Measurements from ENCODE around the gene NCOA1. TPM values are rescaled to one million over a fixed set of nuclear protein-coding genes. Genes with fewer than 3 reads are reported as not detected.

NCOA1 gene
- total RNA-seq, 1 donor from 2014 or later, result 46.9 TPM

DNA sequence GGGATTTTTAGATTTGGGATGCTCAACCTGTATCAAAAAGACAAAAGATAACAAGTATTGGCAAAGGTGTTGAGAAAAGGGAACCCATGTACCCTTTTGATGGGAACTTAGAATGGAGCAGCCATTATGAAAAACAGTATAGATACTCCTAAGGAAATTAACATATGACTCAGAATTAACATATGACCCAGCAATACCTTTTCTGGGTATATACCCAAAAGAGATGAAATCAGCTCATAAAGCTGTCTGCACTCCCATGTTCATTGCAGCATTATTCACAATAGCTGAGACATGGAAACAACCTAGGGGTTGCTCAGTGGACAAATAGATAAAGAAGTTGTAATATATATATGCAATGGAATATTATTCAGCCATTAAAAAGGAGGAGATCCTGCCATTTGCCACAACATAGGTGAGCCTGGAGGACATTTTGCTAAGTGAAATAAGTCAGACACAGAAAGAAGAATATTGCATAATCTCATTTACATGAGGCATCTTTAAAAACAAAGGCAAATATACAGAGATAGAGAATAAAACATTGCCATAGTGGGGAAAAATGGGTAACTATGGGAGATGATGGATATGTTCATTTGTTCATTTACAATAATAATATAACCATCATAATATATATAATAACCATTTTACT, 160.1 kb downstream of the NCOA1 start:
- Histone ChIP-seq H3K27ac (no peak overlapping the region), H3K4me1 (peaks cover 11% of the 10 kb centered on the region), H3K27me3 (no peaks in the 10 kb centered on the region), H3K9me3 (no peaks in the 10 kb centered on the region), H3K36me3 (no peaks in the 10 kb centered on the region), H3K4me3 (no peak overlapping the region)
- no peak for DNase-seq
- intact Hi-C loops (cut with DNase I), result no loop called here
- ATAC-seq, result no peak
- no peak for TF ChIP-seq CTCF (IDR thresholded peaks at IDR 0.05)

- no peaks in the 10 kb centered on the region for H3K27me3 ChIP-seq
- DNase-seq (no peak), ATAC-seq (no peak)
- H3K36me3 ChIP-seq, result no peaks in the 10 kb centered on the region
- H3K4me3 ChIP-seq, result no peak overlapping the region
- intact Hi-C loops (cut with DNase I), result no loop called here
- TF ChIP-seq CTCF (IDR thresholded peaks at IDR 0.05), result no peak
- H3K27ac ChIP-seq, result no peak overlapping the region
- no peaks in the 10 kb centered on the region for H3K9me3 ChIP-seq
- peaks cover 11% of the 10 kb centered on the region for H3K4me1 ChIP-seq
These were observed 160.6 kb downstream of the NCOA1 start for GRCh38 chr2:24651643-24652003.

- Histone ChIP-seq H3K4me1 (peaks cover 11% of the 10 kb centered on the region), H3K4me3 (no peak overlapping the region), H3K27me3 (no peaks in the 10 kb centered on the region), H3K27ac (no peak overlapping the region), H3K36me3 (no peaks in the 10 kb centered on the region), H3K9me3 (no peaks in the 10 kb centered on the region)
- DNase-seq (no peak), ATAC-seq (no peak)
- no peak for TF ChIP-seq CTCF (IDR thresholded peaks at IDR 0.05)
- intact Hi-C loops (cut with DNase I), result no loop called here
These were observed 161.5 kb downstream of the NCOA1 start for GRCh38 chr2:24652265-24653182.

- no peak for DNase-seq
- Histone ChIP-seq H3K4me3 (no peak overlapping the region), H3K36me3 (peaks cover 6% of the 10 kb centered on the region)
These were observed 166.8 kb downstream of the NCOA1 start for GRCh38 chr2:24657818-24658217.

DNA sequence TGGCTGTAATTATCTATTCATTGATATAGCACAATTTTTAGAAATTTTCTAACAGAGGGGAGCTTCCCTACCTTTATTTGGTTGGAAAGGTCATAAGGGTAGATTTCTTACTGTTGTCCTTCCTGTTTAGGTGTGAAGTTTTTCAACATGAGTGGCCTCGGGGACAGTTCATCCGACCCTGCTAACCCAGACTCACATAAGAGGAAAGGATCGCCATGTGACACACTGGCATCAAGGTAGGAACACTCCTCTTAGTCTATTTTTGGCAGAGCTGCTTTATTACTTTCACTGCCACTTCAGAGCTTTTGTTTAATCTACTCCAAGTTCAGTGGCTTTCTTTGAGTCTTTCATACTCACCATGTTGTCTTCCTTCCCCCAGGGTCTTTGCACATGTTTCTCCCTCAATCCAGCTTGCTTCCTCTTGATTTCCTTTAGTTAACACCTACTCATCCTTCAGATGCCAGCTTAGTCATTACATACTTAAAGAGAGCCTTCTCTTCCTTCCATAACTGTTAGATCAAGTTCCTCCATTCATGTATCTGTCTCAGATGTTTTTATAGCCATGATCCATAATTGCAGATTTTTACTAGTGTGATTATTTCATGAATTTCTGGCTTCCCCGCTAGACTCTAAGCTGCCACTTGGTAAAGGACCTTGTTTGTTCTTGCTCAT, 167.6 kb downstream of the NCOA1 start:
- no peak for TF ChIP-seq CTCF (IDR thresholded peaks at IDR 0.05)
- no peaks in the 10 kb centered on the region for H3K27me3 ChIP-seq
- intact Hi-C loops (cut with DNase I), result no loop called here
- peaks cover 6% of the 10 kb centered on the region for H3K4me1 ChIP-seq
- no peak overlapping the region for H3K4me3 ChIP-seq
- H3K9me3 ChIP-seq, result no peaks in the 10 kb centered on the region
- no peak for DNase-seq
- no peak overlapping the region for H3K27ac ChIP-seq
- ATAC-seq, result no peak
- H3K36me3 ChIP-seq, result peaks cover 6% of the 10 kb centered on the region

More at GRCh38 chr2:24657818-24658217, 166.8 kb downstream of the NCOA1 start:
- H3K27ac ChIP-seq, result no peak overlapping the region
- intact Hi-C loops (cut with DNase I), result no loop called here
- H3K27me3 ChIP-seq, result no peaks in the 10 kb centered on the region
- peaks cover 9% of the 10 kb centered on the region for H3K4me1 ChIP-seq
- no peak for TF ChIP-seq CTCF (IDR thresholded peaks at IDR 0.05)
- no peak for ATAC-seq
- H3K9me3 ChIP-seq, result no peaks in the 10 kb centered on the region
